Measurements from ENCODE around the gene CYSLTR1.
"Not testable (repeated sequence)": the region's sequence is repeated elsewhere in the genome, so short reads cannot be mapped to it uniquely, and the experiment has no call there.

Gene CYSLTR1

GRCh38 chrX:78313526-78313925, 13.9 kb downstream of the CYSLTR1 start:
- H3K36me3 ChIP-seq (replicated peaks in 1 of 2; ENCODE audit: control insufficient read depth in 2 of 2, insufficient read depth in 2 of 2, low read length in 2 of 2), result no peaks in the 10 kb centered on the region
- H2BK15ac ChIP-seq (ENCODE audit: low read length), result no peak overlapping the region
- H3K14ac ChIP-seq (ENCODE audit: low read length), result no peak overlapping the region
- no peaks in the 10 kb centered on the region for H3K9me3 ChIP-seq (replicated peaks in 1 of 2; ENCODE audit: control insufficient read depth in 2 of 2, insufficient read depth in 1 of 2, low read depth in 1 of 2, low read length in 2 of 2)
- H3K27me3 ChIP-seq (ENCODE audit: control insufficient read depth in 3 of 3, insufficient read depth in 3 of 3, low read depth in 1 of 3, low read length in 3 of 3), result no peaks in the 10 kb centered on the region
- DNase-seq (ENCODE audit: low spot score), result no peak
- no peak overlapping the region for H3K4me2 ChIP-seq (ENCODE audit: insufficient read depth, low read length, poor library complexity, severe bottlenecking)
- no peak overlapping the region for H3K4ac ChIP-seq (ENCODE audit: low read length)
- H2AK5ac ChIP-seq (ENCODE audit: low read depth, low read length), result no peak overlapping the region
- H4K91ac ChIP-seq (ENCODE audit: low read depth, low read length, poor library complexity), result no peak overlapping the region
- no peak overlapping the region for H3K18ac ChIP-seq (ENCODE audit: low read length)
- H2BK120ac ChIP-seq (ENCODE audit: low read depth, low read length), result no peak overlapping the region
- H2BK12ac ChIP-seq (ENCODE audit: low read length), result no peak overlapping the region
- H3K23ac ChIP-seq (ENCODE audit: low read depth, low read length, poor library complexity), result no peak overlapping the region
- H3K4me1 ChIP-seq (ENCODE audit: control insufficient read depth in 2 of 2, insufficient read depth in 1 of 2, low read depth in 1 of 2, low read length in 2 of 2), result no peaks in the 10 kb centered on the region
- no peak overlapping the region for H3K27ac ChIP-seq (replicated peaks; ENCODE audit: low read length)
- no peak overlapping the region for H4K8ac ChIP-seq (ENCODE audit: low read depth, low read length)
- H2AFZ ChIP-seq (ENCODE audit: low read length), result no peak overlapping the region
- no peak overlapping the region for H3K9ac ChIP-seq (ENCODE audit: low read depth, low read length, poor library complexity)
- no peak overlapping the region for H3K4me3 ChIP-seq (ENCODE audit: low read length in 2 of 2)
- H3K79me1 ChIP-seq (ENCODE audit: low read depth, low read length), result no peaks in the 10 kb centered on the region
- no peak overlapping the region for H2BK5ac ChIP-seq (ENCODE audit: low read length)
- no CpG with 5 or more reads among the region's 3 CpGs for WGBS, 2 donors (ENCODE audit: extremely low coverage in 2 of 2, insufficient read length in 2 of 2, insufficient replicate concordance in 1 of 2)

GRCh38 chrX:78307665-78308064, 19.7 kb downstream of the CYSLTR1 start:
- H4K91ac ChIP-seq (ENCODE audit: low read depth, low read length, poor library complexity), result no peak overlapping the region
- no peaks in the 10 kb centered on the region for H3K36me3 ChIP-seq (replicated peaks in 1 of 2; ENCODE audit: control insufficient read depth in 2 of 2, insufficient read depth in 2 of 2, low read length in 2 of 2)
- DNase-seq (ENCODE audit: low spot score), result no peak

GRCh38 chrX:78303086-78303485, 24.3 kb downstream of the CYSLTR1 start:
- no CpG with 5 or more reads among the region's 2 CpGs for WGBS, 2 donors (ENCODE audit: extremely low coverage in 2 of 2, insufficient read length in 2 of 2, insufficient replicate concordance in 1 of 2)
- H3K4me2 ChIP-seq (ENCODE audit: insufficient read depth, low read length, poor library complexity, severe bottlenecking), result no peak overlapping the region

More at GRCh38 chrX:78307665-78308064, 19.7 kb downstream of the CYSLTR1 start:
- H3K4me2 ChIP-seq (ENCODE audit: insufficient read depth, low read length, poor library complexity, severe bottlenecking), result no peak overlapping the region
- no peak overlapping the region for H2AFZ ChIP-seq (ENCODE audit: low read length)
- H3K4me1 ChIP-seq (ENCODE audit: control insufficient read depth in 2 of 2, insufficient read depth in 1 of 2, low read depth in 1 of 2, low read length in 2 of 2), result no peaks in the 10 kb centered on the region
- no peak overlapping the region for H4K8ac ChIP-seq (ENCODE audit: low read depth, low read length)
- H2BK5ac ChIP-seq (ENCODE audit: low read length), result no peak overlapping the region
- H2BK12ac ChIP-seq (ENCODE audit: low read length), result no peak overlapping the region
- H2BK120ac ChIP-seq (ENCODE audit: low read depth, low read length), result no peak overlapping the region
- no peak overlapping the region for H3K27ac ChIP-seq (replicated peaks; ENCODE audit: low read length)
- H2AK5ac ChIP-seq (ENCODE audit: low read depth, low read length), result no peak overlapping the region
- no peak overlapping the region for H3K4ac ChIP-seq (ENCODE audit: low read length)
- no peak overlapping the region for H2BK15ac ChIP-seq (ENCODE audit: low read length)
- H3K9ac ChIP-seq (ENCODE audit: low read depth, low read length, poor library complexity), result no peak overlapping the region
- H3K23ac ChIP-seq (ENCODE audit: low read depth, low read length, poor library complexity), result no peak overlapping the region
- H3K14ac ChIP-seq (ENCODE audit: low read length), result no peak overlapping the region
- H3K18ac ChIP-seq (ENCODE audit: low read length), result no peak overlapping the region
- no peak overlapping the region for H3K4me3 ChIP-seq (ENCODE audit: low read length in 2 of 2)
- H3K27me3 ChIP-seq (ENCODE audit: control insufficient read depth in 3 of 3, insufficient read depth in 3 of 3, low read depth in 1 of 3, low read length in 3 of 3), result no peaks in the 10 kb centered on the region
- H3K9me3 ChIP-seq (replicated peaks in 1 of 2; ENCODE audit: control insufficient read depth in 2 of 2, insufficient read depth in 1 of 2, low read depth in 1 of 2, low read length in 2 of 2), result no peaks in the 10 kb centered on the region
- no peaks in the 10 kb centered on the region for H3K79me1 ChIP-seq (ENCODE audit: low read depth, low read length)

DNA sequence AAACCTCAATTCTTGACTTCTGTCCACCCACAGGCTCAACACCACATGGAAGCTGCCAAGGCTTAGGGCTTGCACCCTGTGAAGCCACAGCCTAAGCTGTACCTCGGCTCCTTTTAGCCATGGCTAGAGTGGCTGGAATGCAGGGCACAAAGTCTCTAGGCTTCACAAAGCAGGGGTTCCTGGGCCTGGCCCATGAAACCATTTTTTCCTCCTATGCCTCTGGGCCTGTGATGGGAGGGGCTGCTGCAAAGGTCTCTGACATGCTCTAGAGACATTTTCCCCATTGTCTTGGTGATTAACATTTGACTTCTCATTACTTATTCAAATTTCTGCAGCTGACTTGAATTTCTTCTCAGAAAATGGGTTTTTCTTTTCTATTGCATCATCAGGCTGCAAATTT, 26.5 kb downstream of the CYSLTR1 start:
- no CpG with 5 or more reads among the region's 1 CpG for WGBS, 2 donors (ENCODE audit: extremely low coverage in 2 of 2, insufficient read length in 2 of 2, insufficient replicate concordance in 1 of 2)
- not testable (repeated sequence) for H2AFZ ChIP-seq (ENCODE audit: low read length); H3K79me1 ChIP-seq (ENCODE audit: low read depth, low read length)

More at GRCh38 chrX:78303086-78303485, 24.3 kb downstream of the CYSLTR1 start:
- Histone ChIP-seq H3K4ac (ENCODE audit: low read length) (no peak overlapping the region), H3K9me3 (replicated peaks in 1 of 2; ENCODE audit: control insufficient read depth in 2 of 2, insufficient read depth in 1 of 2, low read depth in 1 of 2, low read length in 2 of 2) (no peaks in the 10 kb centered on the region), H3K23ac (ENCODE audit: low read depth, low read length, poor library complexity) (no peak overlapping the region), H3K4me1 (ENCODE audit: control insufficient read depth in 2 of 2, insufficient read depth in 1 of 2, low read depth in 1 of 2, low read length in 2 of 2) (no peaks in the 10 kb centered on the region), H3K9ac (ENCODE audit: low read depth, low read length, poor library complexity) (no peak overlapping the region), H2AK5ac (ENCODE audit: low read depth, low read length) (no peak overlapping the region), H3K18ac (ENCODE audit: low read length) (no peak overlapping the region), H3K79me1 (ENCODE audit: low read depth, low read length) (no peaks in the 10 kb centered on the region), H3K14ac (ENCODE audit: low read length) (no peak overlapping the region), H3K27me3 (ENCODE audit: control insufficient read depth in 3 of 3, insufficient read depth in 3 of 3, low read depth in 1 of 3, low read length in 3 of 3) (no peaks in the 10 kb centered on the region), H3K27ac (replicated peaks; ENCODE audit: low read length) (no peak overlapping the region), H4K91ac (ENCODE audit: low read depth, low read length, poor library complexity) (no peak overlapping the region), H3K36me3 (replicated peaks in 1 of 2; ENCODE audit: control insufficient read depth in 2 of 2, insufficient read depth in 2 of 2, low read length in 2 of 2) (no peaks in the 10 kb centered on the region), H3K4me3 (ENCODE audit: low read length in 2 of 2) (no peak overlapping the region), H2BK12ac (ENCODE audit: low read length) (no peak overlapping the region), H4K8ac (ENCODE audit: low read depth, low read length) (no peak overlapping the region), H2BK15ac (ENCODE audit: low read length) (no peak overlapping the region), H2BK5ac (ENCODE audit: low read length) (no peak overlapping the region), H2BK120ac (ENCODE audit: low read depth, low read length) (no peak overlapping the region), H2AFZ (ENCODE audit: low read length) (no peak overlapping the region)
- no peak for DNase-seq (ENCODE audit: low spot score)

More for the DNA sequence above, 26.5 kb downstream of the CYSLTR1 start:
- H3K18ac ChIP-seq (ENCODE audit: low read length); H3K14ac ChIP-seq (ENCODE audit: low read length); H2BK5ac ChIP-seq (ENCODE audit: low read length); H2BK120ac ChIP-seq (ENCODE audit: low read depth, low read length); H4K91ac ChIP-seq (ENCODE audit: low read depth, low read length, poor library complexity); H3K27ac ChIP-seq (replicated peaks; ENCODE audit: low read length); H3K4ac ChIP-seq (ENCODE audit: low read length); H2BK15ac ChIP-seq (ENCODE audit: low read length); H3K4me1 ChIP-seq (ENCODE audit: control insufficient read depth in 2 of 2, insufficient read depth in 1 of 2, low read depth in 1 of 2, low read length in 2 of 2); DNase-seq (ENCODE audit: low spot score); H3K4me2 ChIP-seq (ENCODE audit: insufficient read depth, low read length, poor library complexity, severe bottlenecking); H3K4me3 ChIP-seq (ENCODE audit: low read length in 2 of 2); H2BK12ac ChIP-seq (ENCODE audit: low read length); H3K9me3 ChIP-seq (replicated peaks in 1 of 2; ENCODE audit: control insufficient read depth in 2 of 2, insufficient read depth in 1 of 2, low read depth in 1 of 2, low read length in 2 of 2); H3K27me3 ChIP-seq (ENCODE audit: control insufficient read depth in 3 of 3, insufficient read depth in 3 of 3, low read depth in 1 of 3, low read length in 3 of 3); H3K9ac ChIP-seq (ENCODE audit: low read depth, low read length, poor library complexity); H3K36me3 ChIP-seq (replicated peaks in 1 of 2; ENCODE audit: control insufficient read depth in 2 of 2, insufficient read depth in 2 of 2, low read length in 2 of 2); H4K8ac ChIP-seq (ENCODE audit: low read depth, low read length); H3K23ac ChIP-seq (ENCODE audit: low read depth, low read length, poor library complexity); H2AK5ac ChIP-seq (ENCODE audit: low read depth, low read length): not testable (repeated sequence)
